Heart right ventricle (tissue), 16 donors: ENCODE results near the gene IGF2BP3. TPM values are rescaled to one million over a fixed set of nuclear protein-coding genes. Genes with fewer than 3 reads are reported as not detected.

ENCODE experiments used
- ATAC-seq, 8 donors: fragments of 200-7000 bp; cut with Tn5 transposase; one replicate each; pipeline ENCODE4 v1.9.1; 2020; ENCODE audit warnings: mild to moderate bottlenecking in 8 of 8, moderate library complexity in 8 of 8, moderate number of reproducible peaks in 1 of 8
- DNase-seq, 2 donors: peaks; one replicate each; pipeline ENCODE4 v3.0.0-alpha.2; 2020
- H3K27ac ChIP-seq, 10 donors: fragments of 200-600 bp; sonication (generic) in 2 of 10; one replicate each; pipeline versions ENCODE4 v1.5.0 to v1.8.0; 2020 to 2022; ENCODE audit warnings: mild to moderate bottlenecking in 3 of 10
- H3K27me3 ChIP-seq, 7 donors: fragments of 200-600 bp; one replicate each; pipeline ENCODE4 v1.8.0; 2021 to 2022; ENCODE audit warnings: mild to moderate bottlenecking in 2 of 7
- H3K36me3 ChIP-seq, 9 donors: fragments of 200-600 bp; sonication (generic) in 1 of 9; one replicate each; pipeline versions ENCODE4 v1.5.0 to v1.8.0; 2020 to 2022; ENCODE audit warnings: mild to moderate bottlenecking in 2 of 9
- H3K4me1 ChIP-seq, 9 donors: fragments of 200-600 bp; sonication (generic) in 1 of 9; one replicate each; pipeline versions ENCODE4 v1.5.0 to v1.8.0; 2020 to 2022; ENCODE audit warnings: mild to moderate bottlenecking in 4 of 9
- H3K4me3 ChIP-seq, 10 donors: fragments of 200-600 bp; sonication (generic) in 2 of 10; one replicate each; pipeline versions ENCODE4 v1.5.0 to v1.8.0; 2020 to 2022; ENCODE audit warnings: mild to moderate bottlenecking in 7 of 10, moderate library complexity in 2 of 10
- H3K9me3 ChIP-seq, 11 donors: fragments of 200-600 bp in 10 of 11; sonication (generic) in 2 of 11; one replicate each; pipeline versions ENCODE4 v1.5.0 to v1.8.0; 2013 to 2022; ENCODE audit warnings: mild to moderate bottlenecking in 2 of 11, control low read depth in 1 of 11, moderate library complexity in 1 of 11
- CTCF ChIP-seq, 9 donors: fragments of 200-600 bp; sonication (generic) in 2 of 9; IDR thresholded peaks; one replicate each; pipeline versions ENCODE4 v1.5.0 to v1.8.0; 2021 to 2022; ENCODE audit warnings: antibody characterized with exemption in 9 of 9, mild to moderate bottlenecking in 5 of 9, moderate library complexity in 1 of 9
- WGBS, 2 donors: extraction: QIAGEN DNeasy Blood & Tissue Kit; methylation state at CpG; one replicate each; pipeline ENCODE4 v1.1.7; 2013; ENCODE audit warnings: inconsistent platforms in 1 of 2; 5-methylcytosine and 5-hydroxymethylcytosine counted together
- intact Hi-C, 10 donors: fragments of 100-400 bp; cut with DNase I; formaldehyde crosslinking; loops; one replicate each; pipeline versions ENCODE4 v1.11.1 to v1.14.2; 2022
- polyA plus RNA-seq, 2 donors: library from polyadenylated mRNA; stranded (reverse); fragments of 200-250 nt; gene quantifications; one replicate each; pipeline ENCODE4 v1.2.3, GENCODE V29; 2013
- total RNA-seq, 10 donors: library from RNA; stranded (reverse); fragmentation: NEBNext Ultra II Directional in 3 of 10; extraction: Animal tissue kit (Norgen Biotek cat#: 25700) in 3 of 10; gene quantifications; one replicate each; pipeline versions ENCODE4 v1.2.1 to v1.2.4, GENCODE V29; 2021 to 2023
- donor health status: Arrhythmogenic right ventricular cardiomyopathy.
- donor health status: ischemic (EF 13 %, LVEDD 7.1; RV severe dilation, severe dysfunction).
- donor health status: healthy with polysubstance abuse.
- donor health status: DM: no; HTN: yes; CAD: no.
- donor health status: DM: no; HTN: no; CAD: no.
- donor health status: ischemic (EF 25% LVEDD 6.9; RV normal size, moderate dysfunction).
- donor health status: ischemic (EF 25% LVEDD 5.7; RV mildly dilated, moderate dysfunction).
- donor health status: healthy.
- donor health status: DM: yes; HTN: yes; CAD: no.
- donor health status: Ischemic cardiomyopathy.
- donor health status: ischemic (EF 35%, LVEDD 5.7; RV mildly dilated, moderate dysfunction).
- donor health status: nonischemic (EF 11% LVEDD 7.7; RV severe dilation, severe dysfunction).
- donor health status: DM: yes; HTN: yes; CAD: no.
- donor health status: PGD.
- donor health status: ischemic (EF 29% LVEDD 5.4; RV normal size, mild dysfunction).
- donor health status: nonischemic (EF 23%, LVEDD 6.1; RV moderate dilation, normal function).

IGF2BP3 gene
- total and polyA plus RNA-seq, 12 donors, result 0.16 to 0.60 (median 0.34) TPM; not detected in 8

GRCh38 chr7:23443974-23444373 is 26.3 kb downstream of the IGF2BP3 start:
- TF ChIP-seq CTCF (IDR thresholded peaks at IDR 0.05), result no peak
- DNase-seq, result no peak
- H3K27ac ChIP-seq, result no peak overlapping the region
- intact Hi-C loops, result no loop called here
- no peak for ATAC-seq
- H3K4me1 ChIP-seq, result no peaks in the 10 kb centered on the region
- no peaks in the 10 kb centered on the region for H3K36me3 ChIP-seq
- 74 to 85% methylated on average over 1 of the region's 1 CpG for WGBS, 2 donors
- peaks cover 0 to 30% (median 16%) of the 10 kb centered on the region in 7 donors for H3K27me3 ChIP-seq
- no peaks in the 10 kb centered on the region for H3K9me3 ChIP-seq
- H3K4me3 ChIP-seq, result no peak overlapping the region

- no peaks in the 10 kb centered on the region for H3K36me3 ChIP-seq
- no peak for ATAC-seq
- H3K9me3 ChIP-seq, result no peaks in the 10 kb centered on the region
- TF ChIP-seq CTCF (IDR thresholded peaks at IDR 0.05), result no peak
- 95 to 96% methylated on average over 4 of the region's 4 CpGs for WGBS, 2 donors
- DNase-seq, result no peak
- no peaks in the 10 kb centered on the region for H3K4me1 ChIP-seq
- no peak overlapping the region for H3K4me3 ChIP-seq
- no peak overlapping the region for H3K27ac ChIP-seq
- peaks cover 0 to 21% (median 2%) of the 10 kb centered on the region in 7 donors for H3K27me3 ChIP-seq
- intact Hi-C loops, result no loop called here
These were observed 32.1 kb downstream of the IGF2BP3 start for GRCh38 chr7:23438171-23438570.

- H3K27me3 ChIP-seq, result peaks cover 0 to 49% (median 13%) of the 10 kb centered on the region in 7 donors
- WGBS, 2 donors, result 91 to 92% methylated on average over 5 of the region's 5 CpGs
- ATAC-seq (no peak), DNase-seq (no peak)
- H3K4me1 ChIP-seq, result no peaks in the 10 kb centered on the region
- H3K4me3 ChIP-seq, result no peak overlapping the region
- no peaks in the 10 kb centered on the region for H3K9me3 ChIP-seq
- no peak for TF ChIP-seq CTCF (IDR thresholded peaks at IDR 0.05)
- intact Hi-C loops, result no loop called here
- no peak overlapping the region for H3K27ac ChIP-seq
- H3K36me3 ChIP-seq, result no peaks in the 10 kb centered on the region
These were observed 36.0 kb downstream of the IGF2BP3 start for GRCh38 chr7:23434147-23434917.

GRCh38 chr7:23431702-23432199 is 38.5 kb downstream of the IGF2BP3 start:
- ATAC-seq, result no peak

More at GRCh38 chr7:23431702-23432199, 38.5 kb downstream of the IGF2BP3 start:
- WGBS, 2 donors, result 75 to 81% methylated on average over 7 of the region's 7 CpGs
- TF ChIP-seq CTCF (IDR thresholded peaks at IDR 0.05), result no peak
- DNase-seq, result no peak
- intact Hi-C loops, result no loop called here
- Histone ChIP-seq H3K27me3 (peaks cover 0 to 44% (median 14%) of the 10 kb centered on the region in 7 donors), H3K4me3 (no peak overlapping the region), H3K36me3 (no peaks in the 10 kb centered on the region), H3K27ac (no peak overlapping the region), H3K4me1 (no peaks in the 10 kb centered on the region), H3K9me3 (no peaks in the 10 kb centered on the region)
